ENCODE data around the gene EEF1AKMT4.

The EEF1AKMT4 gene

GRCh38 chr3:184230603-184231528 is 18.6 kb upstream of the EEF1AKMT4 start:
- H3K9me3 Mint-ChIP-seq, result no peaks in the 10 kb centered on the region
- no peaks in the 10 kb centered on the region for H3K36me3 Mint-ChIP-seq (ENCODE audit: low read depth)
- H3K4me1 Mint-ChIP-seq (ENCODE audit: low read depth), result peaks cover 8% of the 10 kb centered on the region
- no peak overlapping the region for H3K4me3 Mint-ChIP-seq
- H3K27me3 Mint-ChIP-seq, result peaks cover 71% of the 10 kb centered on the region
- no peak overlapping the region for H3K27ac Mint-ChIP-seq
- intact Hi-C loops (cut with micrococcal nuclease), result no loop called here

GRCh38 chr3:184231671-184232070 is 17.8 kb upstream of the EEF1AKMT4 start:
- no peak overlapping the region for H3K27ac Mint-ChIP-seq
- no peaks in the 10 kb centered on the region for H3K36me3 Mint-ChIP-seq (ENCODE audit: low read depth)
- H3K9me3 Mint-ChIP-seq, result no peaks in the 10 kb centered on the region
- peaks cover 65% of the 10 kb centered on the region for H3K27me3 Mint-ChIP-seq
- peaks cover 8% of the 10 kb centered on the region for H3K4me1 Mint-ChIP-seq (ENCODE audit: low read depth)
- H3K4me3 Mint-ChIP-seq, result no peak overlapping the region
- intact Hi-C loops (cut with micrococcal nuclease), result no loop called here

- Mint-ChIP-seq H3K9me3 (no peaks in the 10 kb centered on the region), H3K4me1 (ENCODE audit: low read depth) (peaks cover 8% of the 10 kb centered on the region), H3K27me3 (peaks cover 55% of the 10 kb centered on the region), H3K36me3 (ENCODE audit: low read depth) (no peaks in the 10 kb centered on the region), H3K27ac (no peak overlapping the region), H3K4me3 (no peak overlapping the region)
- intact Hi-C loops (cut with micrococcal nuclease), result no loop called here
Measured at GRCh38 chr3:184233127-184233843, 16.2 kb upstream of the EEF1AKMT4 start.

GRCh38 chr3:184234224-184234623 is 15.2 kb upstream of the EEF1AKMT4 start:
- intact Hi-C loops (cut with micrococcal nuclease), result no loop called here

GRCh38 chr3:184234671-184235380 is 14.6 kb upstream of the EEF1AKMT4 start:
- intact Hi-C loops (cut with micrococcal nuclease), result no loop called here
- Mint-ChIP-seq H3K27me3 (peaks cover 43% of the 10 kb centered on the region), H3K27ac (no peak overlapping the region), H3K36me3 (ENCODE audit: low read depth) (no peaks in the 10 kb centered on the region), H3K4me3 (no peak overlapping the region), H3K9me3 (no peaks in the 10 kb centered on the region), H3K4me1 (ENCODE audit: low read depth) (peaks cover 5% of the 10 kb centered on the region)

More at GRCh38 chr3:184234224-184234623, 15.2 kb upstream of the EEF1AKMT4 start:
- no peak overlapping the region for H3K27ac Mint-ChIP-seq
- no peaks in the 10 kb centered on the region for H3K36me3 Mint-ChIP-seq (ENCODE audit: low read depth)
- peaks cover 46% of the 10 kb centered on the region for H3K27me3 Mint-ChIP-seq
- H3K9me3 Mint-ChIP-seq, result no peaks in the 10 kb centered on the region
- H3K4me3 Mint-ChIP-seq, result no peak overlapping the region
- peaks cover 5% of the 10 kb centered on the region for H3K4me1 Mint-ChIP-seq (ENCODE audit: low read depth)

GRCh38 chr3:184235381-184236032 is 14.0 kb upstream of the EEF1AKMT4 start:
- intact Hi-C loops (cut with micrococcal nuclease), result no loop called here
- peaks cover 5% of the 10 kb centered on the region for H3K4me1 Mint-ChIP-seq (ENCODE audit: low read depth)

GRCh38 chr3:184236033-184236410 is 13.4 kb upstream of the EEF1AKMT4 start:
- Mint-ChIP-seq H3K4me1 (ENCODE audit: low read depth) (peaks cover 5% of the 10 kb centered on the region), H3K27me3 (peaks cover 37% of the 10 kb centered on the region), H3K4me3 (no peak overlapping the region), H3K36me3 (ENCODE audit: low read depth) (no peaks in the 10 kb centered on the region), H3K27ac (no peak overlapping the region), H3K9me3 (no peaks in the 10 kb centered on the region)
- intact Hi-C loops (cut with micrococcal nuclease), result no loop called here

More at GRCh38 chr3:184235381-184236032, 14.0 kb upstream of the EEF1AKMT4 start:
- Mint-ChIP-seq H3K9me3 (no peaks in the 10 kb centered on the region), H3K4me3 (no peak overlapping the region), H3K27me3 (peaks cover 39% of the 10 kb centered on the region), H3K36me3 (ENCODE audit: low read depth) (no peaks in the 10 kb centered on the region), H3K27ac (no peak overlapping the region)

- intact Hi-C loops (cut with micrococcal nuclease), result no loop called here
- Mint-ChIP-seq H3K4me3 (no peak overlapping the region), H3K4me1 (ENCODE audit: low read depth) (peaks cover 5% of the 10 kb centered on the region), H3K27me3 (peaks cover 31% of the 10 kb centered on the region), H3K36me3 (ENCODE audit: low read depth) (no peaks in the 10 kb centered on the region), H3K27ac (no peak overlapping the region), H3K9me3 (no peaks in the 10 kb centered on the region)
Measured at GRCh38 chr3:184236636-184237035, 12.8 kb upstream of the EEF1AKMT4 start.

GRCh38 chr3:184237211-184237610 is 12.3 kb upstream of the EEF1AKMT4 start:
- Mint-ChIP-seq H3K4me3 (no peak overlapping the region), H3K27me3 (peaks cover 25% of the 10 kb centered on the region), H3K27ac (no peak overlapping the region), H3K36me3 (ENCODE audit: low read depth) (peaks cover 4% of the 10 kb centered on the region), H3K9me3 (no peaks in the 10 kb centered on the region), H3K4me1 (ENCODE audit: low read depth) (peaks cover 5% of the 10 kb centered on the region)
- intact Hi-C loops (cut with micrococcal nuclease), result no loop called here

- H3K36me3 Mint-ChIP-seq (ENCODE audit: low read depth), result peaks cover 10% of the 10 kb centered on the region
- intact Hi-C loops (cut with micrococcal nuclease), result no loop called here
- no peaks in the 10 kb centered on the region for H3K9me3 Mint-ChIP-seq
- H3K27ac Mint-ChIP-seq, result no peak overlapping the region
- H3K4me1 Mint-ChIP-seq (ENCODE audit: low read depth), result peaks cover 5% of the 10 kb centered on the region
- H3K27me3 Mint-ChIP-seq, result peaks cover 19% of the 10 kb centered on the region
- no peak overlapping the region for H3K4me3 Mint-ChIP-seq
Measured at GRCh38 chr3:184237807-184238206, 11.7 kb upstream of the EEF1AKMT4 start.

- H3K27ac Mint-ChIP-seq, result no peak overlapping the region
- H3K4me3 Mint-ChIP-seq, result no peak overlapping the region
Measured at GRCh38 chr3:184238246-184238818, 11.1 kb upstream of the EEF1AKMT4 start.

GRCh38 chr3:184239221-184239620 is 10.3 kb upstream of the EEF1AKMT4 start:
- Mint-ChIP-seq H3K27me3 (peaks cover 6% of the 10 kb centered on the region), H3K9me3 (no peaks in the 10 kb centered on the region), H3K4me3 (no peak overlapping the region), H3K4me1 (ENCODE audit: low read depth) (peaks cover 5% of the 10 kb centered on the region), H3K27ac (no peak overlapping the region), H3K36me3 (ENCODE audit: low read depth) (peaks cover 24% of the 10 kb centered on the region)
- intact Hi-C loops (cut with micrococcal nuclease), result no loop called here

More at GRCh38 chr3:184238246-184238818, 11.1 kb upstream of the EEF1AKMT4 start:
- no peaks in the 10 kb centered on the region for H3K9me3 Mint-ChIP-seq
- H3K36me3 Mint-ChIP-seq (ENCODE audit: low read depth), result peaks cover 15% of the 10 kb centered on the region
- peaks cover 15% of the 10 kb centered on the region for H3K27me3 Mint-ChIP-seq
- intact Hi-C loops (cut with micrococcal nuclease), result no loop called here
- H3K4me1 Mint-ChIP-seq (ENCODE audit: low read depth), result peaks cover 5% of the 10 kb centered on the region

GRCh38 chr3:184239708-184240107 is 9.8 kb upstream of the EEF1AKMT4 start:
- Mint-ChIP-seq H3K9me3 (no peaks in the 10 kb centered on the region), H3K4me1 (ENCODE audit: low read depth) (peaks cover 5% of the 10 kb centered on the region), H3K36me3 (ENCODE audit: low read depth) (peaks cover 29% of the 10 kb centered on the region), H3K27me3 (peaks cover 2% of the 10 kb centered on the region), H3K4me3 (no peak overlapping the region), H3K27ac (no peak overlapping the region)
- intact Hi-C loops (cut with micrococcal nuclease), result no loop called here
